Colonic mucosa (tissue), 4 donors: ENCODE data around the gene KRT35. TPM values are rescaled to one million over a fixed set of nuclear protein-coding genes. Genes with fewer than 3 reads are reported as not detected.

Experiments
- DNase-seq: peaks from one replicate; pipeline ENCODE4 v3.0.0-alpha.2; 2020
- H3K27ac ChIP-seq: fragments of 200-600 bp; one replicate; pipeline ENCODE4 v1.8.0; 2021
- H3K27me3 ChIP-seq: fragments of 200-600 bp; one replicate; pipeline ENCODE4 v1.8.0; 2021
- H3K36me3 ChIP-seq: fragments of 200-600 bp; one replicate; pipeline ENCODE4 v1.8.0; 2021
- H3K4me1 ChIP-seq: fragments of 200-600 bp; one replicate; pipeline ENCODE4 v1.8.0; 2021; ENCODE audit warnings: mild to moderate bottlenecking
- H3K4me3 ChIP-seq: fragments of 200-600 bp; one replicate; pipeline ENCODE4 v1.8.0; 2021
- H3K9ac ChIP-seq, 2 donors: one replicate each; pipeline ENCODE4 v1.7.0; 2013; ENCODE audit warnings: control low read depth in 2 of 2, low read depth in 2 of 2, low read length in 2 of 2
- H3K9me3 ChIP-seq: fragments of 200-600 bp; one replicate; pipeline ENCODE4 v1.8.0; 2021
- CTCF ChIP-seq: fragments of 200-600 bp; IDR thresholded peaks from one replicate; pipeline ENCODE4 v1.8.0; 2022; ENCODE audit warnings: antibody characterized with exemption, mild to moderate bottlenecking
- intact Hi-C: fragments of 100-400 bp; cut with DNase I; formaldehyde crosslinking; loops from one replicate; pipeline ENCODE4 v1.14.1; 2022
- total RNA-seq, 2 donors: library from RNA; stranded (reverse); fragmentation: NEBNext Ultra II Directional in 1 of 2; extraction: Animal tissue kit (Norgen Biotek cat#: 25700) in 1 of 2; gene quantifications; one replicate each; pipeline ENCODE4 v1.2.1, GENCODE V29; 2021
- donor health status: healthy.
- donor health status: DM: no; HTN: no; CAD: no.
- donor health status: DM: no; HTN: no; CAD: no.

The KRT35 gene
- total RNA-seq, 2 donors from 2014 or later, result not detected

- H3K9me3 ChIP-seq, result no peaks in the 10 kb centered on the region
- H3K36me3 ChIP-seq, result no peaks in the 10 kb centered on the region
- no peak overlapping the region for H3K4me3 ChIP-seq
- H3K4me1 ChIP-seq, result no peaks in the 10 kb centered on the region
- H3K27me3 ChIP-seq, result no peaks in the 10 kb centered on the region
- intact Hi-C loops, result no loop called here
- DNase-seq, result no peak
- TF ChIP-seq CTCF, result no peak
- H3K9ac ChIP-seq, result peak overlapping the region in 1 of 2 donors; percentile 66
- peak overlapping the region; percentile 46 for H3K27ac ChIP-seq
Measured at GRCh38 chr17:41510251-41511065, 29.5 kb upstream of the KRT35 start.

- TF ChIP-seq CTCF, result no peak
- Histone ChIP-seq H3K9me3 (no peaks in the 10 kb centered on the region), H3K9ac (no peak overlapping the region), H3K36me3 (no peaks in the 10 kb centered on the region), H3K4me3 (no peak overlapping the region), H3K4me1 (no peaks in the 10 kb centered on the region), H3K27ac (no peak overlapping the region), H3K27me3 (no peaks in the 10 kb centered on the region)
- no peak for DNase-seq
- intact Hi-C loops, result no loop called here
Measured at GRCh38 chr17:41507315-41507880, 26.4 kb upstream of the KRT35 start.

GRCh38 chr17:41505809-41506767 lies 25.1 kb upstream of the KRT35 start:
- Histone ChIP-seq H3K9ac (no peak overlapping the region), H3K4me3 (no peak overlapping the region), H3K4me1 (no peaks in the 10 kb centered on the region), H3K9me3 (no peaks in the 10 kb centered on the region), H3K27me3 (no peaks in the 10 kb centered on the region), H3K36me3 (no peaks in the 10 kb centered on the region), H3K27ac (no peak overlapping the region)
- intact Hi-C loops, result no loop called here
- no peak for TF ChIP-seq CTCF
- DNase-seq, result no peak

DNA sequence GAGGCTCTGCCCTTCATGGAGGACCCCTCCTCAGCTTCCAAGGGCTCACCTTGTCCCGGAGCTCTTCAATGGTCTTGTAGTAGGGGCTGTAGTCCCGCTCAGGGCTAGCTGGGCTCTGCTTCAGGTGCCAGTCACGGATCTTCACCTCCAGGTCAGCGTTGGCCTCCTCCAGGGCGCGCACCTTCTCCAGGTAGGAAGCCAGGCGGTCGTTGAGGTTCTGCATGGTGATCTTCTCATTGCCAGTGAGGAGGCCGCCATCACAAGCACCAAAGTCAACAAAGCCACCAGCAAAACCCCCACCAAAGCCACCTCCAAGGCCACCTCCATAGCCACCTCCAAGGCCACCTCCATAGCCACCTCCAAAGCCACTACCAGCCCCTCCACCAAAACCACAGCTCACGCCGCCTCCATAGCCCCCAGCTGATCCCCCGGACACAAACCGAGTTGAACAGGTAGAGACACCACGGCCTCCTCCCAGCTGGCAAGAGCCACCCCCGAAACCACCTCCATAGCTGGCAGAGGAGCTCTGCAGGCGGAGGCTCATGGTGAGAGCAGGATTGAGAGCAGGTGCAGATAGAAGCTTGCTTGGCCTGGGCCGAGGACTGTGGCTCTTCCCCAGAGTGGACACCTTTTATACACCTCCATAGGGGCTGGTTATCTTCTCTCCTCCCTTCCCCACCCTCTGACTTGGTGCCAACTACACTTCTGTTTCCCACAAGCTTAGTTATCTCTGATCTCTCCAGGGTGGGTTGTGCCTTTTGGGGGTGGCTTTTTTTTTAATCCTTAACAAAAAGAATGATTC lies 24.3 kb upstream of the KRT35 start, which contains the start of gene KRT13:
Gene KRT13, minus strand, starts transcription at position 606 of the 802 bp plus-strand sequence. Its CDS starts 62 bp downstream, at position 544.
- Histone ChIP-seq H3K9me3 (no peaks in the 10 kb centered on the region), H3K4me1 (no peaks in the 10 kb centered on the region), H3K27ac (no peak within 1 kb of the TSS), H3K27me3 (no peaks in the 10 kb centered on the region), H3K36me3 (no peaks in the 10 kb centered on the region), H3K4me3 (no peak within 1 kb of the TSS), H3K9ac (no peak within 1 kb of the TSS)
- no peak for TF ChIP-seq CTCF
- intact Hi-C loops, result no loop called here
- DNase-seq, result no peak
